HG03135 (cell line): Measurements from ENCODE around the gene PSTPIP2.
"Not testable (repeated sequence)": the region's sequence is repeated elsewhere in the genome, so short reads cannot be mapped to it uniquely, and the experiment has no call there.

ENCODE experiments used
- ATAC-seq: cut with Tn5 transposase; IDR thresholded peaks from one replicate; pipeline ENCODE4 v1.9.1; 2021; ENCODE audit warnings: mild to moderate bottlenecking, moderate library complexity; ENCODE audit not compliant: unreplicated experiment

The PSTPIP2 gene

GRCh38 chr18:46037512-46038305 lies 34.4 kb downstream of the PSTPIP2 start:
- no peak for ATAC-seq

- ATAC-seq = no peak
Observed at GRCh38 chr18:46035696-46036680, 36.1 kb downstream of the PSTPIP2 start.

DNA sequence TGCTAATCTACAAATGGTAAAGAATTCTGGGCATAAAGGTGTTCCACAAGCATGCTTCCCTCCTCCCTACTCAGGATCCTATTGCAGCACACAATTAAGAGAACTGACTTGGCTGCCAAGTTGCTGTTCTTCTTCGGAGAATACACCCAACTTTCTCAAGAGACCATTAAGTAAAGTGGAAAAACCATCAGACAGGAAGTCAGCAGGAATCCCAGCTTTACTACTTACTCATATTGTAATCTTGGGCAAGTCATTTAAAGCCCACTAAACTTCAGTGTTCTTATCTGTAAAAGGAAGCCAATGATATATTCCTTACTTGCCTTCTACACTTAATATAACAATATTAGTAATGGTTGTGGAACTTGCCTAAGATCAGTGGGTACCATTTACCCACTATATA lies 37.8 kb downstream of the PSTPIP2 start:
- no peak for ATAC-seq

DNA sequence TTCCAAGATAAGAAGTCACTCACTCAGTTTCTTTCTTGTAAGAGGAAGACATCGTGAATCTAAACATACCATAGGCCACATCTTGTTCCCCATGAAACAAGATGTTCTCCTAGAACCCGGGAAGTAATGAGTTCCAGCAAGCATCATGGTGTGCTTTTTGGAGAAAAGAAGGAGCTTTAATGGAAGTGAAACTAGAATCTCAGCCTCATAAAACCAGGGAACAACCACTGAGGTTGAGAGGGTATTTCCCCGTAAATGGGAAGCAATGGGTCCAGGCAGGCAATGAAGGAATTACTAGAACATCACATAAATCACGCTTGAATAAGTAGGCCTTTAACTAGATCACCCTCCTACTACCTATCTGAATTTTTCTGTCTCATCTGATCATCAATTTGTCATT lies 40.3 kb downstream of the PSTPIP2 start:
- no peak for ATAC-seq

DNA sequence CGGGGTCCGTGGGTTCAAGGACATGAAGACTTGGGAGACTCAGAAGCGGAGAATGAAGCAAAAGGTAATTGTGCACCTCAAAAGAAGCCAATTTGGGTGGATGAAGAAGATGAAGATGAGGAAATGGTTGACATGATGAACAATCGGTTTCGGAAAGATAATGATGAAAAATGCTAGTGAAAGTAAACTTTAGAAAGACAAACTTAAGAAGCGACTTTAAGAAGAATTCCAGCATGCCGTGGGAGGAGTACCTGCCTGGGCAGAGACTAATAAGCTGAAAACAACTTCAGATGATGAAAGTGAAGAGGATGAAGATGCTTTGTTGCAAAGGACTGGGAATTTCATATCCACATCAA lies 43.5 kb downstream of the PSTPIP2 start:
- no peak for ATAC-seq

DNA sequence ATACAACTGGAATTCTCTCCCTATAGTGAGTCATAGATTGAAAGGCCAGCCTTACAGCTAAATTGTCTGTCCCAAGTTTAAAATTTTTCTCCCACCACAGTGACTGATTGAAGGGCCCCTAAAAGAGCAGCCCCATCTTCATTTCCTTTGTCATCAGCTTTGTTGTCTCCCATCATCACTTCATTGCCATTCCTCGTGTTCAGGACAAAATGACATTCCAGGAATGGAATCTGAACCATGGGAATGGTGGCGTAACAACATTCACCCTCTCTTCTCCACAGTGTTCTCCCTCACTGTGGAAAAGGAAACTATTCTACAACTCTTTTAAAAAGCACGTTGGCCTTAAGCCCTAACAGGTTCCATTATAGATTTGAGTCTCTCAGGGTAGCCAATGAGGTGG lies 52.1 kb downstream of the PSTPIP2 start:
- no peak for ATAC-seq

DNA sequence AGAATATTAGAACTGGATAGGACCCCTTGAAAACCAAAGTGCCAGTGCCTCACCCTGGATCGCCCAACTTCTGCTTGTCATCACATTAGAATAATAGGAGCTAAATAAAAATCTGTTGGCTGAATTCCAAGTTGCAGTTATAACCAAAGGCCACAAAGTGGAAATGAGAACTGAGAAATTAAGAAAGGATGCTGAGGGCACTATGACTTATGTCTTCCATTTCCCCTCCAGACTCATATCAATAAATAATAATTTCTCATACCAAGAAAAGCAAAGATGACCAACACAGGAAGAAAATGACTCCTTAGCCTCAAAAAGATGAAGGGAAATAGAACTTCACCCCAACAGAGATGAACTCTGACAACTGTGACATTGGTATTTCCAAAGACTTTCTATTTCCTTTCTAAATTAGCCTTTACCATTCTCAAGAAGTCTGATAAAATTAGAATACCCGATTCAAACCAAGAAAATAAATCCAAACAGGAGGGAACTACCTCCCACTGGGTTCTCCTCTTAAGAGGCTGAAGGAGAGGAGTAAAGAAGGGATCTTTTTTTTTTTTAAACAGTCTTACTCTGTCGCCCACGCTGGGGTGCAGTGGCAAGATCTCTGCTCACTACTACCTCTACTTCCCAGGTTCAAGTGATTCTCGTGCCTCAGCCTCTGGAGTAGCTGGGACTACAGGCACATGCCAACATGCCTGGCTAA lies 58.4 kb downstream of the PSTPIP2 start:
- ATAC-seq = peak; percentile 77

- no peak for ATAC-seq
Observed at GRCh38 chr18:46010676-46011075, 61.4 kb downstream of the PSTPIP2 start.

GRCh38 chr18:46010050-46010449 lies 62.0 kb downstream of the PSTPIP2 start:
- no peak for ATAC-seq

DNA sequence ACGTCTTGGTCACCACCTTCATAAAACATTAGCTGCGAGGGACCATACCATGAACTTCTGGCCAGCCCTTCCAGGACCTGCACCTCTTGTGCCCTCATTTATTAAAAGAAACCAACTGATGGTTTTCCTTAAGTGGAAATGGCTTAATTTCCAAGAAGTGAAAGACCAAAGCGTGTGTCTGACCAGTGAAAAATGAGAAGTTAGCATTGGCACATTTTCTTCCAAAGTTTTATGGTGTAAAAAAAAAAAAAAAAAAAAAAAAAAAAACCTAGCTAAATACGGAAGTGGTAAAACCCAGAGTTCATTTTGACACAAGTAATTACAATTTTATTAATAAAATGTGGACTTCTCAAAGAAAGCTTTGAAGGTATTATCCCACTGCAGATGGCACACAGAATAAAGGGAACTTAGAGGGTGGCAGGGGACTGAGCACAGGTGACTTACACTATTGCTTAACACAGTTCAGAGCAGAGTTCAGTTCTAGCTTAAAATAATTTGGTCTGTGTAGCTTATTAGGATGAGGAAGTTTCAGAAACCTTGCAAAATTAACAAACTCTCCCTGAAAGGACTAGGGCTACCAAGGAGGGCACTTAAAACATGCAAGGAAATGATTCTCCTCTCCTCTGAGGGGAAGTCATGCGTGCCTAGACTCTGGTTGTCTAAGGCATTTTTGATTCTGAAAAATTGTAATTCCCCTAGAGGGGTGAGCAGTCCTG lies 62.8 kb downstream of the PSTPIP2 start:
- ATAC-seq = no peak

DNA sequence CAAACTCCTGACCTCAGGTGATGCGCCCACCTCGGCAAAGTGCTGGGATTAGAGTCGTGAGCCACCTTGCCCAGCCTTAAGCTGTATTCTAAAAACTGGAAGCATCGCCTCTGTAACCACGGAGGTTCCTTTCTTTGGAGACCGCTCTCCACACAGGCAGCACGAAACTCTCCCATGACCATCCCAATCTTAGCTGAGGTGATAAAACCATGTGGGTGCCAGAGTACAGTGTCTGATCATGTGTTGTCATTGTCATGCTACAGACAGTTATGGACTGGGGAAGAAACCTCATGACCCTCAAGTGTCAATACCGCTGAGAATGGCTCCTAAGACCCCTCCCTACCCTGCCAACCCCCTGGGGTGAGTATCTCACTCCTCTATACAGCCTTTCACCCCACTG lies 63.5 kb downstream of the PSTPIP2 start:
- ATAC-seq = no peak

DNA sequence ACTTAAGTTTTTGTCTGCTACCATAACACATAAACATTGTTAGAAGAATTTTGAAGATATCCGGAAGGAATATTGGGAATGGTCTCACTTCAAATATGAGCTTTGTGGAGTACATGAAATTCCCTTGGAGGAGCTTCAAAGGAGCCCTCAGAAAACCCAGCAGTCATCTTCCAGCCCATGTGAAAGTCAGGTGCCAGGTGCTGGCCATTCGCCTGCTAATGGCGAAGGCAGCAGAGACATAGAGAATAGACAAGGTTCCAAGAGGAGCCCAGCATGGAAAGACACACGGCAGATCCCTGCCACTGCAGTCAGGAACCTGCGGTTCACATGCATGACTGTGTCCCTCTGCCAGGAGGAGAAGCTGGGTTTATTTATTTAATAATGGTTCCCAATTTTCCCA lies 64.9 kb downstream of the PSTPIP2 start:
- no peak for ATAC-seq

DNA sequence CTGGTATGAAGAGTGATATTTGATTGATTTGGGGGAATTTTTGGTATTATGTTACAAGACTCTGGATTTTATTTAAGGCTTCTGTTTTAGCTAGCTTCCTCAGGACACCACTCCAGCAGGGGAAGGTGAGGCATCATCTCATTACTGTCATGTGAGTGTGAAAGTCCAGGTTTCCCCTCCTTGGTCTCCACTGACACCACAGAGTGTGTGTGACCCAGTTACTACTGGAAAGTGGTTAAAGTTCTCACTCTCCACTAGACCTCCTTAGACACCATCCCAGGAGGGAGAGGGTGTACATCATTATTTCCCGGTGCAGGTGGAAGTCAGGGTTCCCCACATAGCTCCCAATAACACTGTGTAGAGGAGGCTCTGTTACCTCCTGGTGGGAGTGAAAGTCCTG lies 69.1 kb downstream of the PSTPIP2 start:
- no peak for ATAC-seq

- no peak for ATAC-seq
Observed at GRCh38 chr18:46001892-46002291, 70.2 kb downstream of the PSTPIP2 start.

GRCh38 chr18:46001074-46001473 lies 71.0 kb downstream of the PSTPIP2 start:
- no peak for ATAC-seq

DNA sequence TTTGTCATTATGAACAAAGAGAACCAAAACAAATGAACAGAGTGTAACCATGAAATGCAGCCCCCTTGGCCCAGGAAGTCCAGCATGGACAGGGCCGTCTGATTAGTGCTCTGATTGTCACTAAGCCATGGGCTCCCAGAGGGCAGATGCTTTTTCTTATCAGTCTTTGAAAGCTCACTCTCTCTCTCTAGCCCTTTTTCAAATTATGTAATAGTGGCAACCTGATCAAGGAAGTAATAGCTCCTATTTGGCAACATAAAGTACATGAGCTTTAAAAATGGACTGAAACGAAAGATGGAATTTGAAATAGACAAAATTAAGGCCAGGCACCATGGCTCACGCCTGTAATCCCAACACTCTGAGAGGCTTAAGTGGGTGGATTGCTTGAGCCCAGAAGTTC lies 72.5 kb downstream of the PSTPIP2 start:
- ATAC-seq = no peak

DNA sequence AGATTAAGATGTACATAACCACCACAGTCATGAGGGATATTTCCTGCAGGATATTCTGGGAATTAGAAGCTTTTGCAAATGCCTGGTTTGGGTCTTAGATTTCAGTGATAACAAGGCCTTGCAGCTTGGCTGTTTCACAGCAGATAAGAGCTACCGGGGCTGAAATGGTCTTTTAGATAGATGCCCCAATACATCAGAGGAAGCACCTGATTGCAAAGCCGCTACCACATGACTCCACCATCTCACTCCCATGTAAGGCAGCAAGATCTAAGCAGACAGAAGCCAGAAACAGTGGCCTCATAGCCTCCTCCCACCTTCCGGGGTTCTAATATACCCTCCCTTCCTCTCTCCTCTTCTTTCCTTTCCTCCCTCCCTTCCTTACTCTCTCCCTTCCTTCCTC lies 73.8 kb downstream of the PSTPIP2 start:
- ATAC-seq = no peak

GRCh38 chr18:45997700-45998151 lies 74.3 kb downstream of the PSTPIP2 start:
- ATAC-seq = no peak

DNA sequence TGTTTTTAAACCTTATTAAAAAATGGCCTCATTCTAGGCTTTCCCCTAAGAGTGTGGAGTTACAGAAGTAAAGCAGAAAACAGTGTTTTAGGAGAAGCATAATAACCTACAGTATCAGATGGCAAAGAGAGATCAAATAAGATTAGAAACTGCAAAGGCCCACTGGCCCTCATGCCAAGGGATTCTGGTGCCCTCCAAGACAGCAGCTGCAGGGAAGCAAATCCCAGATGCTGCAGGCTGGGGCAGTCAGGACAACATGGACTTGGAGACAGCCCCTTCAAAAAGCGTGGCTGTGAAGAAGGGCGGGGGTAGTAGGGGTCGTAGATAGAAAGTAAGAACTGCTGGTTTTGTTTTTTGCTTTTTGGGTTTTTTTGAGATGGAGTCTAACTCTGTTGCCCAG lies 76.6 kb downstream of the PSTPIP2 start:
- no peak for ATAC-seq

DNA sequence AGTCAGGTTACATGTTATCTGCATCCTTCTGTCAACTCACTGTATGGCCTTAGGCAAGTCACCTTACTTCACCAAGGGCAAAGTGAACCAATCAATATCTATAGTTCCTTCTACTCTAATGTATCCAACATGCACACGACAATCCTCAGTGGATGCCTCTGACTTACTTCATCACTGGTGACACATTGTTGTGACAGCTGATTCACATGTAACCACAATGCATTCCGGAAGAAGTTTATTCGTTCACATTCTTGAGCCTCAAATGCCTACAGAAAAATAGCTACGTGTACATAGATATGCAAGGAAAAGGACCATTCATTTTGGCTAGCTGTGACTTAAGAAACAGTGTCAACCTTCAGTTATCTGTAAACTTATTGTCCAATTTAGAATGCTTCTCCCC lies 78.6 kb downstream of the PSTPIP2 start:
- no peak for ATAC-seq

GRCh38 chr18:45992527-45992926 lies 79.5 kb downstream of the PSTPIP2 start:
- ATAC-seq = not testable (repeated sequence)
